ENCODE results near the gene SDS. TPM values are rescaled to one million over a fixed set of nuclear protein-coding genes. Genes with fewer than 3 reads are reported as not detected.

Gene SDS
- total RNA-seq, 4 donors from 2014 or later: 0.90 TPM; not detected in 3

- DNase-seq (ENCODE audit: low spot score in 2 of 2): no peak
- Histone ChIP-seq H3K36me3 (peaks cover 3 to 99% (median 12%) of the 10 kb centered on the region in 3 donors), H3K9me3 (no peaks in the 10 kb centered on the region), H3K4me1 (no peaks in the 10 kb centered on the region), H3K27me3 (no peaks in the 10 kb centered on the region), H3K27ac (no peak overlapping the region), H3K4me3 (no peak overlapping the region)
- 95 to 98% methylated on average over 12 of the region's 12 CpGs for WGBS, 2 donors
- no peak for TF ChIP-seq EP300 (IDR thresholded peaks at IDR 0.05)
- TF ChIP-seq, protein P1, sequence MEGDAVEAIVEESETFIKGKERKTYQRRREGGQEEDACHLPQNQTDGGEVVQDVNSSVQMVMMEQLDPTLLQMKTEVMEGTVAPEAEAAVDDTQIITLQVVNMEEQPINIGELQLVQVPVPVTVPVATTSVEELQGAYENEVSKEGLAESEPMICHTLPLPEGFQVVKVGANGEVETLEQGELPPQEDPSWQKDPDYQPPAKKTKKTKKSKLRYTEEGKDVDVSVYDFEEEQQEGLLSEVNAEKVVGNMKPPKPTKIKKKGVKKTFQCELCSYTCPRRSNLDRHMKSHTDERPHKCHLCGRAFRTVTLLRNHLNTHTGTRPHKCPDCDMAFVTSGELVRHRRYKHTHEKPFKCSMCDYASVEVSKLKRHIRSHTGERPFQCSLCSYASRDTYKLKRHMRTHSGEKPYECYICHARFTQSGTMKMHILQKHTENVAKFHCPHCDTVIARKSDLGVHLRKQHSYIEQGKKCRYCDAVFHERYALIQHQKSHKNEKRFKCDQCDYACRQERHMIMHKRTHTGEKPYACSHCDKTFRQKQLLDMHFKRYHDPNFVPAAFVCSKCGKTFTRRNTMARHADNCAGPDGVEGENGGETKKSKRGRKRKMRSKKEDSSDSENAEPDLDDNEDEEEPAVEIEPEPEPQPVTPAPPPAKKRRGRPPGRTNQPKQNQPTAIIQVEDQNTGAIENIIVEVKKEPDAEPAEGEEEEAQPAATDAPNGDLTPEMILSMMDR (IDR thresholded peaks at IDR 0.05): no peak
- TF ChIP-seq POLR2A (IDR thresholded peaks at IDR 0.05): no peak
These were observed 16.7 kb downstream of the SDS start for GRCh38 chr12:113386866-113387566.

DNA sequence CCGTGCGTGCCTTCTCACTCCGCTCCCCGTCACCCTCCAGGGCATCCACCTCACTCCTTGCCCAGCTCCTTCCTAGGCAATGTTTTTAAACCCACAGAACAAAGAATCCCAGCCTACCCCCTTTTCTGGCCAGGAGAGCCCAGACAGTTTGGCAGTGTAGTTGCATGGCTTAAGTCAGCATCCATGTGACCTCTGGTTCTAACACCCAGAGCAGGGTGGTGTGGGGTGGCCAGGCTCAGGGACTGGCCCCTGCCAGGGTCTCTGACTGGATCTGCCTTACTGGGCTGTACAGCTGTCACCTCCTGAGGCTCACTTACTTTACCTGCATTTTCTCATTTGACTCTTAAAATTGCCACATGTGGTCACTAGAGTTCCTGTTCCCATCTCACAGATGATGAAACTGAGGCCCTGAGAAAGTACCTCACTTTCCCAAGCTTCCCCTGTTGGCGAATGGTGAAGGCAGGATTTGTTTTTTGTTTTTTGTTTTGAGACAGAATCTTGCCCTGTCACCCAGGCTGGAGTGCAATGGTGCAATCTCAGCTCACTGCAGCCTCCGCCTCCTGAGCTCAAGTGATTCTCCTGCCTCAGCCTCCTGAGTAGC, 18.3 kb downstream of the SDS start:
- no peak for DNase-seq (ENCODE audit: low spot score in 2 of 2)
- Histone ChIP-seq H3K27ac (no peak overlapping the region), H3K4me1 (no peaks in the 10 kb centered on the region), H3K27me3 (no peaks in the 10 kb centered on the region), H3K9me3 (no peaks in the 10 kb centered on the region), H3K4me3 (no peak overlapping the region), H3K36me3 (peaks cover 3 to 99% (median 16%) of the 10 kb centered on the region in 3 donors)
- no peak for TF ChIP-seq POLR2A (IDR thresholded peaks at IDR 0.05)
- no peak for TF ChIP-seq EP300 (IDR thresholded peaks at IDR 0.05)
- TF ChIP-seq, protein P1 (IDR thresholded peaks at IDR 0.05): no peak
- WGBS, 2 donors: 94% methylated on average over 6 of the region's 6 CpGs

GRCh38 chr12:113384778-113385177, 18.9 kb downstream of the SDS start:
- Histone ChIP-seq H3K9me3 (no peaks in the 10 kb centered on the region), H3K4me1 (no peaks in the 10 kb centered on the region), H3K36me3 (peaks cover 3 to 98% (median 18%) of the 10 kb centered on the region in 3 donors), H3K27me3 (no peaks in the 10 kb centered on the region), H3K4me3 (no peak overlapping the region), H3K27ac (no peak overlapping the region)
- no peak for TF ChIP-seq POLR2A (IDR thresholded peaks at IDR 0.05)
- TF ChIP-seq, protein P1 (IDR thresholded peaks at IDR 0.05): no peak
- TF ChIP-seq EP300 (IDR thresholded peaks at IDR 0.05): no peak
- DNase-seq (ENCODE audit: low spot score in 2 of 2): no peak
- 82 to 83% methylated on average over 11 to 14 of the region's 14 CpGs for WGBS, 2 donors

- no peaks in the 10 kb centered on the region for H3K27me3 ChIP-seq
- 91 to 92% methylated on average over 4 of the region's 4 CpGs for WGBS, 2 donors
- peaks cover 0 to 98% (median 18%) of the 10 kb centered on the region in 3 donors for H3K36me3 ChIP-seq
- H3K27ac ChIP-seq: no peak overlapping the region
- DNase-seq (ENCODE audit: low spot score in 2 of 2): no peak
- no peaks in the 10 kb centered on the region for H3K4me1 ChIP-seq
- H3K4me3 ChIP-seq: no peak overlapping the region
- no peak for TF ChIP-seq POLR2A (IDR thresholded peaks at IDR 0.05)
- no peak for TF ChIP-seq EP300 (IDR thresholded peaks at IDR 0.05)
- TF ChIP-seq, protein P1 (IDR thresholded peaks at IDR 0.05): no peak
- H3K9me3 ChIP-seq: no peaks in the 10 kb centered on the region
These were observed 21.5 kb downstream of the SDS start for GRCh38 chr12:113382206-113382605.

DNA sequence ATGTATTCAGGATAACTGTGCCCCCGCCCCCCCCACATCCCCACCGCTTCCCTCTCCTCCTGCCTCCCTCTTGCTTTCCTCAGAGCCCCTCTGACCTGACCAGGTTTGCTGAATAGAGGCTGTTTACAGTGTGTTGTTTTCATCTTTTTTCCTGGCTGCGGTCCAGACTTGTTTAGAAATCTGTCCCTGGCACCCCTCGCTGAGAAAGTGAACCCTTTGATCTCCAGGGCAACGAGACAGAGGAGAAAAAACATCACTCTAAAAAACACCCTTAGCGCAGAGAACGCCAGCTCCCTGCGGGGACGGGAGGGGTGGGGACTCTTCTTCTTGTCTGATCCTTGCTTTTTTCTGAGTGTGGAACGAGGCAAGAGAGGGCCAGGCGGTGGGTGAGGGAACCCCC, 22.5 kb downstream of the SDS start:
- no peak for TF ChIP-seq POLR2A (IDR thresholded peaks at IDR 0.05)
- TF ChIP-seq EP300 (IDR thresholded peaks at IDR 0.05): no peak
- TF ChIP-seq, protein P1 (IDR thresholded peaks at IDR 0.05): no peak

More for the DNA sequence above, 22.5 kb downstream of the SDS start:
- Histone ChIP-seq H3K27ac (no peak overlapping the region), H3K36me3 (peaks cover 0 to 98% (median 11%) of the 10 kb centered on the region in 3 donors), H3K4me3 (no peak overlapping the region), H3K27me3 (no peaks in the 10 kb centered on the region), H3K9me3 (no peaks in the 10 kb centered on the region), H3K4me1 (no peaks in the 10 kb centered on the region)
- DNase-seq (ENCODE audit: low spot score in 2 of 2): no peak
- WGBS, 2 donors: 66 to 72% methylated on average over 11 of the region's 11 CpGs
